ENCODE measurements around the gene ZC3H12A. TPM values are rescaled to one million over a fixed set of nuclear protein-coding genes. Genes with fewer than 3 reads are reported as not detected.

Gene ZC3H12A
- total and polyA plus RNA-seq, 12 donors, result 2.9 to 10.9 (median 4.9) TPM

- H3K9me3 ChIP-seq, result no peaks in the 10 kb centered on the region
- TF ChIP-seq, protein P1, sequence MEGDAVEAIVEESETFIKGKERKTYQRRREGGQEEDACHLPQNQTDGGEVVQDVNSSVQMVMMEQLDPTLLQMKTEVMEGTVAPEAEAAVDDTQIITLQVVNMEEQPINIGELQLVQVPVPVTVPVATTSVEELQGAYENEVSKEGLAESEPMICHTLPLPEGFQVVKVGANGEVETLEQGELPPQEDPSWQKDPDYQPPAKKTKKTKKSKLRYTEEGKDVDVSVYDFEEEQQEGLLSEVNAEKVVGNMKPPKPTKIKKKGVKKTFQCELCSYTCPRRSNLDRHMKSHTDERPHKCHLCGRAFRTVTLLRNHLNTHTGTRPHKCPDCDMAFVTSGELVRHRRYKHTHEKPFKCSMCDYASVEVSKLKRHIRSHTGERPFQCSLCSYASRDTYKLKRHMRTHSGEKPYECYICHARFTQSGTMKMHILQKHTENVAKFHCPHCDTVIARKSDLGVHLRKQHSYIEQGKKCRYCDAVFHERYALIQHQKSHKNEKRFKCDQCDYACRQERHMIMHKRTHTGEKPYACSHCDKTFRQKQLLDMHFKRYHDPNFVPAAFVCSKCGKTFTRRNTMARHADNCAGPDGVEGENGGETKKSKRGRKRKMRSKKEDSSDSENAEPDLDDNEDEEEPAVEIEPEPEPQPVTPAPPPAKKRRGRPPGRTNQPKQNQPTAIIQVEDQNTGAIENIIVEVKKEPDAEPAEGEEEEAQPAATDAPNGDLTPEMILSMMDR (IDR thresholded peaks at IDR 0.05), result no peak
- peaks cover 8 to 67% (median 38%) of the 10 kb centered on the region in 9 donors for H3K36me3 ChIP-seq
- peaks cover 24 to 55% (median 44%) of the 10 kb centered on the region in 9 donors for H3K4me1 ChIP-seq
- H3K27me3 ChIP-seq, result no peaks in the 10 kb centered on the region
- intact Hi-C loops (cut with DNase I), result loop anchor here in 2 of 10 donors (5.0 kb wide), 1 partner anchor 32 kb away; no protein-coding TSS in a partner anchor
- WGBS, 2 donors, result 80% methylated on average over 7 of the region's 7 CpGs
- no peak for ATAC-seq
- peak overlapping the region in 7 of 10 donors; percentile 13 to 79 (median 69) for H3K27ac ChIP-seq
- H3K4me3 ChIP-seq, result no peak overlapping the region
- DNase-seq, result peak in 1 of 2 donors; percentile 12
Measured at GRCh38 chr1:37484325-37485051, 10.1 kb downstream of the ZC3H12A start.

GRCh38 chr1:37485902-37486679 is 11.7 kb downstream of the ZC3H12A start:
- intact Hi-C loops (cut with DNase I), result loop anchor here in 2 of 10 donors (5.0 kb wide), 1 partner anchor 34 kb away; no protein-coding TSS in a partner anchor
- peaks cover 5 to 67% (median 29%) of the 10 kb centered on the region in 9 donors for H3K36me3 ChIP-seq

DNA sequence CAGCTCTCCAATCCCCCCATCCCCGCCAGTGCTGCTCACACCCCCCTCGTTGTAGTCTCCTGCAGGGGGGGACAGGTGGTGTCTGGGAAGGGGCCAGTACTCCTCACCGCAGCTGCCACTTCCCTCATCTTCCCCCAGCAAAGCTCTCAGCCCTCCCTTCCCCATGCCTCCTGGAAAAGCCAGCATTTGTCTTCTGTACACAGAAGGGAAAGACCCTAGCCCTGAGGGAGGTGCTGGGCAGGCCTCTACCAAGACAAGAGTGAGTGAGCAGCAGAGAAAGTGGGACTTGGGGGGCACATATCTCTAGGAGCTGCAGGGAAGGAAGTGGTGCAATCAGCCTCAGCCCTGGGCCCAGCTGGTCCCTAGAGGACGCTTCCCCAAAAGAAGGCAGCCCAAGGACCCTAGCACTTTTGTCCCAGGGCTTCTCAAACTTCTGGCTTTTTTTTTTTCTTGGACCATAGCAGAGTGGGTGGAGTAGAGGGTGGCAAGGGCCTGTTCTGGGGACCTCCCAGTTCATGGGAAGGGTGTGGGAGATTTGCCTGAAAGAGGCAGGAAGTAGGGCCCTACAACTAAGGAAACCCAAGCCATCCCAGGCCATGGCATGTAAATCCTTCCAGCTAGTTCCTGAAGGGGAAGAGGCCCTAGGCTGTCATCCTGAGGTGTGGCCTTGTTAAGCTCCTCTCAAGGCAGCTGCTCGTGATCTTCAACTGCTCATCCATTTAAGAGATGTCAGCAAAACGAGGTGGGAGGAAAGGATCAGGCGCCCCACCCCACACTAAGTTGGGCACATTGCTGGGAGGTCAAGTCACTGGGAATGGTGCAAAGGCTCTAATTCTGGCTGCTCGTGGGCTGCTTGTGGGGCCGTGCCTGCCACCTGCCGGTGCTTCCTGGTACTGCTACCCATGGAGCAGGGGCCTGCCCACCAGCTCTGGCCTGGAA is 12.6 kb downstream of the ZC3H12A start:
- no peaks in the 10 kb centered on the region for H3K27me3 ChIP-seq
- peaks cover 0 to 67% (median 21%) of the 10 kb centered on the region in 9 donors for H3K36me3 ChIP-seq
- H3K4me3 ChIP-seq, result no peak overlapping the region
- intact Hi-C loops (cut with DNase I), result loop anchor here in 8 of 10 donors (1.0 to 5.0 kb wide), 2 partner anchors 32 to 35 kb away; no protein-coding TSS in a partner anchor
- H3K27ac ChIP-seq, result peak overlapping the region; percentile 43 to 79 (median 70)
- peaks cover 18 to 42% (median 34%) of the 10 kb centered on the region in 9 donors for H3K4me1 ChIP-seq
- WGBS, 2 donors, result 27 to 28% methylated on average over 10 of the region's 10 CpGs
- no peaks in the 10 kb centered on the region for H3K9me3 ChIP-seq
- TF ChIP-seq, protein P1 (IDR thresholded peaks at IDR 0.05), result peak in 8 of 9 donors; percentile 93 to 99 (median 98)
- DNase-seq (peak; percentile 74 to 84), ATAC-seq (peak; percentile 59 to 84 (median 77))

More at GRCh38 chr1:37485902-37486679, 11.7 kb downstream of the ZC3H12A start:
- peak overlapping the region; percentile 43 to 79 (median 70) for H3K27ac ChIP-seq
- whole genome bisulfite sequencing, 2 donors, result 63 to 69% methylated on average over 6 of the region's 6 CpGs
- DNase-seq (no peak), ATAC-seq (peak in 4 of 8 donors; percentile 3 to 13 (median 4))
- no peak overlapping the region for H3K4me3 ChIP-seq
- H3K4me1 ChIP-seq, result peaks cover 18 to 42% (median 37%) of the 10 kb centered on the region in 9 donors
- no peaks in the 10 kb centered on the region for H3K27me3 ChIP-seq
- TF ChIP-seq, protein P1 (IDR thresholded peaks at IDR 0.05), result no peak
- H3K9me3 ChIP-seq, result no peaks in the 10 kb centered on the region

Data from heart right ventricle (tissue), 16 donors.